Karpas-422 (cell line): Measurements from ENCODE around the gene MUC6. TPM values are rescaled to one million over a fixed set of nuclear protein-coding genes. Genes with fewer than 3 reads are reported as not detected.

Source experiments
- DNase-seq: peaks from one replicate; pipeline ENCODE4 v3.0.0-alpha.2; 2015
- H2AFZ ChIP-seq: fragments of 200-600 bp; sonication (generic); 2 replicates; pipeline ENCODE4 v1.6.1; 2014; ENCODE audit warnings: antibody characterized with exemption, low read length, mixed read lengths
- H3K27ac ChIP-seq: fragments of 200-600 bp; sonication (generic); 2 replicates; pipeline ENCODE4 v1.5.1; 2014; ENCODE audit warnings: mild to moderate bottlenecking, low read length, moderate library complexity
- H3K27me3 ChIP-seq: fragments of 200-600 bp; sonication (generic); 2 replicates; pipeline ENCODE4 v1.6.1; 2014; ENCODE audit warnings: low read length, mixed read lengths
- H3K36me3 ChIP-seq: fragments of 200-600 bp; sonication (generic); 2 replicates; pipeline ENCODE4 v1.6.1; 2014; ENCODE audit warnings: low read length, mixed read lengths; ENCODE audit not compliant: insufficient read depth
- H3K4me1 ChIP-seq: fragments of 200-600 bp; sonication (generic); 2 replicates; pipeline ENCODE4 v1.6.1; 2014; ENCODE audit warnings: mild to moderate bottlenecking, low read length, mixed read lengths
- H3K4me2 ChIP-seq: fragments of 200-600 bp; sonication (generic); 2 replicates; pipeline ENCODE4 v1.6.1; 2014; ENCODE audit warnings: low read length, low read depth, mild to moderate bottlenecking; ENCODE audit not compliant: poor library complexity, severe bottlenecking
- H3K4me3 ChIP-seq: fragments of 200-600 bp; sonication (generic); 2 replicates; pipeline ENCODE4 v1.5.1; 2014; ENCODE audit warnings: mild to moderate bottlenecking, antibody characterized with exemption, low read length, mixed read lengths
- H3K79me2 ChIP-seq: fragments of 200-600 bp; sonication (generic); 2 replicates; pipeline ENCODE4 v1.6.1; 2014; ENCODE audit warnings: mild to moderate bottlenecking, low read length, mixed read lengths
- H3K9ac ChIP-seq: fragments of 200-600 bp; sonication (generic); 2 replicates; pipeline ENCODE4 v1.6.0; 2014; ENCODE audit warnings: low read length
- H3K9me2 ChIP-seq: fragments of 200-600 bp; sonication (generic), shearing (Covaris generic); replicated peaks from 2 replicates; pipeline ENCODE4 v1.6.0; 2014; ENCODE audit warnings: mild to moderate bottlenecking, low read length, moderate library complexity; ENCODE audit not compliant: insufficient read depth
- H3K9me3 ChIP-seq: fragments of 300-700, 200-600 bp; sonication (generic); 2 replicates; pipeline ENCODE4 v1.6.1; 2014; ENCODE audit warnings: low read length, mixed read lengths
- H4K20me1 ChIP-seq: fragments of 200-600 bp; sonication (generic); 2 replicates; pipeline ENCODE4 v1.6.1; 2014; ENCODE audit warnings: mild to moderate bottlenecking, antibody characterized with exemption, low read length, low read depth; ENCODE audit not compliant: insufficient read depth
- total RNA-seq: library from RNA; depleted of rRNA; stranded (reverse); fragments of >200 nt; shearing (Covaris generic); gene quantifications from 2 replicates; pipeline ENCODE4 v1.2.3, GENCODE V29; 2014; ENCODE audit warnings: low replicate concordance

Gene MUC6
- total RNA-seq, 1 experiment from 2014 or later: not detected

DNA sequence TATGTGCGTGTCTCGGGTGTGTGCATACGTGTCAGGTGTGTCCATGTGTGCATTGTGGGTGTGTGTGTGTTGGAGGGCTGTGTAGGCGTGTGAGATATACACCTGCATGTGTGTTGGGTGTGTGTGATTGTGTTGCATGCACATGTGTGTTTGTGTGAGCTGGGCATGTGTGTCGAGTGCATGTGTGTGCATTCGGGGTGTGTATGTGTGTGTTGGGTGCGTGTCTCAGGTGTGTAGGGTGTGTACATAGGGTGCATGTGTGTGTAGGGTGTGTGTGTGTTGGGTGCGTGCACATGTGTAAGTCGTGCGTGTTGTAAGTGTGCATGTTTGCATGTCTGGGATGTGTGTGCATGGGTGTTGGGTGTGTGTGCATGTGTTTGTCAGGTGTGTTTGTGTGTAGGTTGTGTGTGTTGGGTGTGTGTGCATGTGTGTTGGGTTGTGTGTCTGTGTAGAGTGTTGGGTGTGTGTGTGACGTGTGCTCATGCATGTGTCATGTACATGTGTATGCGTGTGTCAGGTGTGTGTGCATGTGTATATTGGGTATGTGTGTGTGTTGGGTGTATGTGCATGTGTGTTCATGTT lies 4.1 kb downstream of the MUC6 start:
- no peaks in the 10 kb centered on the region for H3K36me3 ChIP-seq
- H3K4me3 ChIP-seq: no peak overlapping the region
- H2AFZ ChIP-seq: no peak overlapping the region
- H3K9me3 ChIP-seq: no peaks in the 10 kb centered on the region
- H3K27me3 ChIP-seq: no peaks in the 10 kb centered on the region
- no peaks in the 10 kb centered on the region for H3K4me1 ChIP-seq
- no peak overlapping the region for H3K27ac ChIP-seq
- no peak overlapping the region for H3K4me2 ChIP-seq
- no peaks in the 10 kb centered on the region for H3K79me2 ChIP-seq
- no peak for DNase-seq
- no peaks in the 10 kb centered on the region for H3K9me2 ChIP-seq
- no peak overlapping the region for H3K9ac ChIP-seq
- H4K20me1 ChIP-seq: peaks cover 9% of the 10 kb centered on the region; the same call in 1 of the 2 replicates

GRCh38 chr11:1031121-1031899 lies 5.2 kb downstream of the MUC6 start:
- H3K27ac ChIP-seq: no peak overlapping the region
- no peak overlapping the region for H3K9ac ChIP-seq
- H3K27me3 ChIP-seq: no peaks in the 10 kb centered on the region
- H3K79me2 ChIP-seq: no peaks in the 10 kb centered on the region
- DNase-seq: no peak
- no peaks in the 10 kb centered on the region for H3K9me2 ChIP-seq
- H3K4me3 ChIP-seq: no peak overlapping the region
- H3K36me3 ChIP-seq: no peaks in the 10 kb centered on the region
- H3K4me2 ChIP-seq: no peak overlapping the region
- H3K9me3 ChIP-seq: no peaks in the 10 kb centered on the region
- peaks cover 6% of the 10 kb centered on the region; the same call in 1 of the 2 replicates for H4K20me1 ChIP-seq
- no peak overlapping the region for H2AFZ ChIP-seq
- no peaks in the 10 kb centered on the region for H3K4me1 ChIP-seq

DNA sequence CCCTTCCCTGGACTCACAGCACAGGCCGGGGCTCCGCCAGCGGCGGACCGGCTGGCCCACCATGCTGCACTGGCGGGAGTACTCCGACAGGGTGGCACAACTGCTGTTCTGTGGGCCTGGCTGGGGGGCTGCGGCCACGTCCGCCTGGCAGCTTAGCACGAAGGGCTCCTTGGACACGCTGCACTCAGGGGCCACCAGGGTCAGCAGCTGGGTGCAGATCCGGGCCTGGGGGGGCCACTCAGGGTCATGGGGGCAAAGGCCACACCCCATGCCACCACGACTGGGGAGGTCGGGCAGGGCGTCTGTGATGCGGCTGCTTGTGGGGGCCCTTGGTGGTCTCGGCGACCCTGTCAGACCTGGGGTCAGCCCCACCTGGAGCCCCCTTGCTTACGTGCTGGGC lies 6.0 kb downstream of the MUC6 start:
- Histone ChIP-seq H3K36me3 (no peaks in the 10 kb centered on the region), H3K9ac (no peak overlapping the region), H3K9me2 (no peaks in the 10 kb centered on the region), H2AFZ (no peak overlapping the region), H3K79me2 (no peaks in the 10 kb centered on the region), H3K4me1 (no peaks in the 10 kb centered on the region), H3K4me3 (no peak overlapping the region), H3K27ac (no peak overlapping the region), H4K20me1 (peaks cover 6% of the 10 kb centered on the region; the same call in 1 of the 2 replicates), H3K4me2 (no peak overlapping the region), H3K27me3 (no peaks in the 10 kb centered on the region), H3K9me3 (no peaks in the 10 kb centered on the region)
- DNase-seq: no peak

DNA sequence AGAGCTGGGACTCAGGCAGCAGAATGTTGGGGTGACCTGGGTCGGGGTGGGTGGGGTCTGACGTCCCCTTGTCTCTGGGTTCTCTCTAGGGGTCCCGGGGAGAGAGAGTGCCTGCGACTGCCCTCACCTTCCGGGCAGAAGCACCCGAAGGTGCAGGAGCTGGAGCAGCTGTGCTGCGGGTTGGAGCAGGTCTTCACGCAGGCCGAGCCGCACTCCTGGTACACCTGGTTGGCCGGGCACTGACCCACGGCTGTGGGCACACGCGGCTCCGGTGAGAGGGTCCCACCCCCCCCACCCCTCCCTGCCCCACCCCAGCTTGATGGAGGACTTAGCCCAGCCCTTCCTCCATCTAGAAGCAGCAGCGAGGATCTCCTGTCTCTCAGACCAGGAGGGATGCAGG lies 6.4 kb downstream of the MUC6 start:
- Histone ChIP-seq H3K4me1 (no peaks in the 10 kb centered on the region), H2AFZ (no peak overlapping the region), H3K27me3 (no peaks in the 10 kb centered on the region), H3K79me2 (no peaks in the 10 kb centered on the region), H4K20me1 (peaks cover 6% of the 10 kb centered on the region; the same call in 1 of the 2 replicates), H3K4me3 (no peak overlapping the region), H3K9me3 (no peaks in the 10 kb centered on the region), H3K36me3 (no peaks in the 10 kb centered on the region), H3K9me2 (no peaks in the 10 kb centered on the region), H3K9ac (no peak overlapping the region), H3K4me2 (no peak overlapping the region), H3K27ac (no peak overlapping the region)
- DNase-seq: no peak

GRCh38 chr11:1029654-1030053 lies 6.9 kb downstream of the MUC6 start:
- Histone ChIP-seq H3K9me3 (no peaks in the 10 kb centered on the region), H3K9ac (no peak overlapping the region), H3K4me2 (no peak overlapping the region), H3K4me3 (no peak overlapping the region), H4K20me1 (peaks cover 6% of the 10 kb centered on the region; the same call in 1 of the 2 replicates), H3K36me3 (no peaks in the 10 kb centered on the region), H3K79me2 (no peaks in the 10 kb centered on the region), H3K9me2 (no peaks in the 10 kb centered on the region), H3K4me1 (no peaks in the 10 kb centered on the region), H2AFZ (no peak overlapping the region), H3K27ac (no peak overlapping the region), H3K27me3 (no peaks in the 10 kb centered on the region)
- DNase-seq: peak; percentile 44

DNA sequence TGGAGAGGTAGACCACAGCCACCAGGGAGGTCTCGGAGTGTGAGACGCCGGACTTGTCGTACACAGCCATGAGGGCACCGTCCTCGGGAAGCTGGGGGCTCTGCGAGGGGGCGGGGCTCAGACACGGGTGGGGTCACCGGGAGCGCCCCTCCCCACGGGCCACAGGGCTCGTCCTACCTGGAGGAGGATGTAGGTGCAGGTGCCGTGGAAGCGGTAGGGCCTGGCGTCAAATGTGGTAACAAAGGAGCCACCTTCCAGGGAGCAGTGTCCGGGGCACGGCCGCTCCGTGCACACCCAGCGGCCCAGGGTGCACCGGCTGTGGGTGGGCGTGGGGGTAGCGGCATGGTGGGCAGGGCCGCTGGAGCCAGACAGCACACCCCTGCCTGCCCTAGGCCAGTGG lies 7.5 kb downstream of the MUC6 start:
- H3K4me1 ChIP-seq: no peaks in the 10 kb centered on the region
- no peaks in the 10 kb centered on the region for H3K27me3 ChIP-seq
- H3K9me2 ChIP-seq: no peaks in the 10 kb centered on the region
- no peak overlapping the region for H3K4me2 ChIP-seq
- H4K20me1 ChIP-seq: peaks cover 6% of the 10 kb centered on the region; the same call in 1 of the 2 replicates
- H3K79me2 ChIP-seq: no peaks in the 10 kb centered on the region
- no peak overlapping the region for H3K27ac ChIP-seq
- no peak overlapping the region for H3K9ac ChIP-seq
- no peak overlapping the region for H2AFZ ChIP-seq
- no peaks in the 10 kb centered on the region for H3K9me3 ChIP-seq
- no peaks in the 10 kb centered on the region for H3K36me3 ChIP-seq
- no peak overlapping the region for H3K4me3 ChIP-seq
- no peak for DNase-seq

- H3K9ac ChIP-seq: no peak overlapping the region
- H3K36me3 ChIP-seq: no peaks in the 10 kb centered on the region
- H4K20me1 ChIP-seq: peaks cover 6% of the 10 kb centered on the region; the same call in 1 of the 2 replicates
- no peak for DNase-seq
- no peaks in the 10 kb centered on the region for H3K9me3 ChIP-seq
- H3K9me2 ChIP-seq: no peaks in the 10 kb centered on the region
- no peaks in the 10 kb centered on the region for H3K27me3 ChIP-seq
- no peaks in the 10 kb centered on the region for H3K79me2 ChIP-seq
- no peak overlapping the region for H3K4me3 ChIP-seq
- H3K4me2 ChIP-seq: no peak overlapping the region
- H3K4me1 ChIP-seq: no peaks in the 10 kb centered on the region
- H3K27ac ChIP-seq: no peak overlapping the region
- no peak overlapping the region for H2AFZ ChIP-seq
Observed at GRCh38 chr11:1028616-1029015, 7.9 kb downstream of the MUC6 start.

- no peaks in the 10 kb centered on the region for H3K4me1 ChIP-seq
- H2AFZ ChIP-seq: no peak overlapping the region
- no peaks in the 10 kb centered on the region for H3K36me3 ChIP-seq
- H3K4me3 ChIP-seq: no peak overlapping the region
- no peak for DNase-seq
- no peaks in the 10 kb centered on the region for H3K9me2 ChIP-seq
- H3K27ac ChIP-seq: no peak overlapping the region
- no peaks in the 10 kb centered on the region for H3K27me3 ChIP-seq
- H3K9me3 ChIP-seq: no peaks in the 10 kb centered on the region
- H3K9ac ChIP-seq: no peak overlapping the region
- no peak overlapping the region for H3K4me2 ChIP-seq
- peaks cover 6% of the 10 kb centered on the region; the same call in 1 of the 2 replicates for H4K20me1 ChIP-seq
- H3K79me2 ChIP-seq: no peaks in the 10 kb centered on the region
Observed at GRCh38 chr11:1028291-1028540, 8.3 kb downstream of the MUC6 start.
